Measurements from ENCODE around the gene DNAJB2.

DNAJB2 gene

DNA sequence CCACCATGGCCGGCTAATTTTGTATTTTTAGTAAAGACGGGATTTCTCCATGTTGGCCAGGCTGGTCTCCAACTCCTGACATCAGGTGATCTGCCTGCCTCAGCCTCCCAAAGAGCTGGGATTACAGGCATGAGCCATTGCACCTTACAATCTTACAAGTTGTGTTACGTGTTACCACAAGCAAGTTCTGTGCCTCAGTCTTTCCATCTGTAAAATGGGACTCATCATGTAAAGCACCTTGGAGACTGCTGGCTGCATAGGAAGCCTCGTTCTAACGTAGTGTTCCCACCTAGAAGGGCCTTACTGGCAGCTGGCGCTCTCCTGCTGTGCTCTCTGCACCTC lies 10.0 kb downstream of the DNAJB2 start:
- H3K36me3 ChIP-seq (replicated peaks; ENCODE audit: insufficient read depth, low read length), result no peaks in the 10 kb centered on the region
- H3K4me3 ChIP-seq (ENCODE audit: low read length), result no peak overlapping the region
- no peak overlapping the region for H3K9ac ChIP-seq (ENCODE audit: low read length)
- H2AFZ ChIP-seq (ENCODE audit: low read length), result no peak overlapping the region
- H3K79me2 ChIP-seq (ENCODE audit: low read length), result no peaks in the 10 kb centered on the region
- no peaks in the 10 kb centered on the region for H3K9me2 ChIP-seq (replicated peaks; ENCODE audit: insufficient read depth, low read length)
- H3K27ac ChIP-seq (ENCODE audit: low read length), result no peak overlapping the region
- no peaks in the 10 kb centered on the region for H3K9me3 ChIP-seq (replicated peaks; ENCODE audit: insufficient read depth, low read length)
- no peaks in the 10 kb centered on the region for H4K20me1 ChIP-seq (ENCODE audit: insufficient read depth, low read length)
- no peak for TF ChIP-seq EZH2 (optimal IDR thresholded peaks at IDR 0.05; ENCODE audit: low read depth, low read length)
- TF ChIP-seq, protein P1, sequence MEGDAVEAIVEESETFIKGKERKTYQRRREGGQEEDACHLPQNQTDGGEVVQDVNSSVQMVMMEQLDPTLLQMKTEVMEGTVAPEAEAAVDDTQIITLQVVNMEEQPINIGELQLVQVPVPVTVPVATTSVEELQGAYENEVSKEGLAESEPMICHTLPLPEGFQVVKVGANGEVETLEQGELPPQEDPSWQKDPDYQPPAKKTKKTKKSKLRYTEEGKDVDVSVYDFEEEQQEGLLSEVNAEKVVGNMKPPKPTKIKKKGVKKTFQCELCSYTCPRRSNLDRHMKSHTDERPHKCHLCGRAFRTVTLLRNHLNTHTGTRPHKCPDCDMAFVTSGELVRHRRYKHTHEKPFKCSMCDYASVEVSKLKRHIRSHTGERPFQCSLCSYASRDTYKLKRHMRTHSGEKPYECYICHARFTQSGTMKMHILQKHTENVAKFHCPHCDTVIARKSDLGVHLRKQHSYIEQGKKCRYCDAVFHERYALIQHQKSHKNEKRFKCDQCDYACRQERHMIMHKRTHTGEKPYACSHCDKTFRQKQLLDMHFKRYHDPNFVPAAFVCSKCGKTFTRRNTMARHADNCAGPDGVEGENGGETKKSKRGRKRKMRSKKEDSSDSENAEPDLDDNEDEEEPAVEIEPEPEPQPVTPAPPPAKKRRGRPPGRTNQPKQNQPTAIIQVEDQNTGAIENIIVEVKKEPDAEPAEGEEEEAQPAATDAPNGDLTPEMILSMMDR (IDR thresholded peaks at IDR 0.05; ENCODE audit: low read length), result no peak
- TF ChIP-seq EZH2phosphoT487 (IDR thresholded peaks at IDR 0.05; ENCODE audit: low read length), result no peak
- no peaks in the 10 kb centered on the region for H3K4me1 ChIP-seq (ENCODE audit: low read length)
- no peak overlapping the region for H3K4me2 ChIP-seq (ENCODE audit: low read depth, low read length)
- no peaks in the 10 kb centered on the region for H3F3A ChIP-seq (ENCODE audit: insufficient read depth, low read length)
- no peak for DNase-seq
- H3K27me3 ChIP-seq (replicated peaks; ENCODE audit: insufficient read depth, low read length), result peaks cover 24% of the 10 kb centered on the region

DNA sequence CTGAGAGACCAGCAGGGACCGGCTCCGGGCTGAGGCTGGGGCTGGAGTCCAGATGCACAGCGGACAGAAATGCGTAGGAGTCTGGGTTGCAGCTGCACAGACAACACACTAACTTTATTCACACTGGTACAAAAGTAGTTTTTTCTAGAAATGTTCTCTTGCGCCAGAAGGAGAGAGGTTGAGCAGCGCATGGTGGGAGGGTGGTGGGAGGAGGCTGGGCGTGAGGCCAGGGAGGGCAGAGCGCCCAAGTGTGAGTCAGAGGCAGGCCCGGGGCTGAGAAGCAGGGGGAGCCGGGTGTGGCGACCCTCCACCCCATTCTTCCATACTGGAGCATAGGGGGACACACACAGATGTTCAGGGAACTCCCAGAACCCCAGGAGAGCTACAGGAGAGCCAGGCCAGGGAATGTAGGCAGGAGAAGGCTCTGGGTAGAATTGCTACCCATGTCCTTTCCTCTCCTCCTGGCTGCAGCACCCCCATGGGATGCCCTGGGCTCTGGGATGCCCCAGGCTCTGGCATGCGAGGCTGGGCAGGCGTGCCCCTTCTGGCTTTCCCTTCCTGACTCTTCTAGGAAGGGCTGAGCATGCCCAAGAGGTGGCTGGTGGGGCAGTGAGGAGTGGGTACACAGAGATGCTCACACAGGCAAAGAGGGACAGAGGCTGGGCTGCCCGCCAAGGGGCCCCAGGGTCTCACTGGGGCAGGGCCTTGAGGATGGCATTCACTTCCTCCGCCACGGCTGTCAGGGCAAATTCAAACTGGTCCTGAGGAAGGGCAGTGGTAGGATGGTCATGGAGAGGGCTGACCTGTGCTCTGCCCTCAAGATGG lies 10.6 kb downstream of the DNAJB2 start:
- DNase-seq, result no peak
- TF ChIP-seq EZH2 (optimal IDR thresholded peaks at IDR 0.05; ENCODE audit: low read depth, low read length) (no peak), EZH2phosphoT487 (IDR thresholded peaks at IDR 0.05; ENCODE audit: low read length) (no peak)
- TF ChIP-seq, protein P1 (IDR thresholded peaks at IDR 0.05; ENCODE audit: low read length), result no peak
- H3K4me3 ChIP-seq (ENCODE audit: low read length), result no peak overlapping the region
- H3K9ac ChIP-seq (ENCODE audit: low read length), result no peak overlapping the region
- H2AFZ ChIP-seq (ENCODE audit: low read length), result no peak overlapping the region
- no peaks in the 10 kb centered on the region for H3K9me2 ChIP-seq (replicated peaks; ENCODE audit: insufficient read depth, low read length)
- no peaks in the 10 kb centered on the region for H3F3A ChIP-seq (ENCODE audit: insufficient read depth, low read length)
- no peak overlapping the region for H3K4me2 ChIP-seq (ENCODE audit: low read depth, low read length)
- H3K4me1 ChIP-seq (ENCODE audit: low read length), result no peaks in the 10 kb centered on the region
- H4K20me1 ChIP-seq (ENCODE audit: insufficient read depth, low read length), result no peaks in the 10 kb centered on the region
- no peaks in the 10 kb centered on the region for H3K79me2 ChIP-seq (ENCODE audit: low read length)
- no peaks in the 10 kb centered on the region for H3K9me3 ChIP-seq (replicated peaks; ENCODE audit: insufficient read depth, low read length)
- H3K27ac ChIP-seq (ENCODE audit: low read length), result no peak overlapping the region
- peaks cover 24% of the 10 kb centered on the region for H3K27me3 ChIP-seq (replicated peaks; ENCODE audit: insufficient read depth, low read length)
- no peaks in the 10 kb centered on the region for H3K36me3 ChIP-seq (replicated peaks; ENCODE audit: insufficient read depth, low read length)

DNA sequence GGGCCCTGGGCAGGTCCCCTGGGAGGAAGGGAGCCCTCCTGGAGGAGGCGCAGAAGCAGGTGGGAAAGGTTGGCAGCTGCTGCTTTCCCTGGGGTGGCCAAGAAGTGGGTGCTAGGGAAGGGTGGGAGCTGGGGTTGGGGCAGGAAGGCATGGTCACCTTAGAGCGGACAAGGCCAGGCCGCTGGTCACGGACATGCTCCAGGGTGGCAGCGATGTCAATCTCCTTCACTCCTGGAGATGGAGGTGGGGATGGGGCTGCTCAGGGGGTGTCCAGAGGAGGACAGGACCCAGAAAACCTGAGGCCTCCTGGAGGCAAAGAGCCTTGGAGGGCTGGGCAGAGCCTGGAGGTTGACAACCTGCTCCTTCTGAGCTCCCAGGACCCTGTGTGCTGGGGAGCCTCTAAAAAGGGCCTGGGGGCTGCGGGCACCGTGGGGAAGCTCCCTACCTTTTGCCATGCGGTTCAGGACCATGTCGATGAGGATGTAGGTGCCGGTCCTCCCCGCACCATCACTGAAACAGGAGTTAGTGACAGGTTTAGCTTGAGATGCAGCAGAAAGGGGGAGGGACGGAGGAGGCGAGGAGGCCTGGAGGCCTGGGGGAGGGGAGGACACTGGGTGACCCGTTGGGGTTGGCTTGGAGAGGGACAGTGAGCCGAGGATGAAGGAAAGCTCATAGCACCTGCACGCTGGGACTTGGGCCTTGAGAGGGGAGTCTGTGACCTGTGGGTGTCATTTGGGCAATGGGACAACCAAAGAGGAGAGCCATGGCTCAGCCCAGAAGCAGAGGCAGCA lies 11.4 kb downstream of the DNAJB2 start:
- H3K27ac ChIP-seq (ENCODE audit: low read length), result no peak overlapping the region
- H3K79me2 ChIP-seq (ENCODE audit: low read length), result no peaks in the 10 kb centered on the region
- DNase-seq, result no peak

More for the DNA sequence above, 11.4 kb downstream of the DNAJB2 start:
- peaks cover 6% of the 10 kb centered on the region for H3K4me1 ChIP-seq (ENCODE audit: low read length)
- no peaks in the 10 kb centered on the region for H3K36me3 ChIP-seq (replicated peaks; ENCODE audit: insufficient read depth, low read length)
- TF ChIP-seq EZH2phosphoT487 (IDR thresholded peaks at IDR 0.05; ENCODE audit: low read length) (no peak), EZH2 (optimal IDR thresholded peaks at IDR 0.05; ENCODE audit: low read depth, low read length) (no peak)
- TF ChIP-seq, protein P1 (IDR thresholded peaks at IDR 0.05; ENCODE audit: low read length), result no peak
- no peaks in the 10 kb centered on the region for H3K9me2 ChIP-seq (replicated peaks; ENCODE audit: insufficient read depth, low read length)
- no peak overlapping the region for H2AFZ ChIP-seq (ENCODE audit: low read length)
- peaks cover 5% of the 10 kb centered on the region; the same call in 1 of the 2 replicates for H3F3A ChIP-seq (ENCODE audit: insufficient read depth, low read length)
- H3K9me3 ChIP-seq (replicated peaks; ENCODE audit: insufficient read depth, low read length), result no peaks in the 10 kb centered on the region
- no peak overlapping the region for H3K4me3 ChIP-seq (ENCODE audit: low read length)
- H3K27me3 ChIP-seq (replicated peaks; ENCODE audit: insufficient read depth, low read length), result peaks cover 24% of the 10 kb centered on the region
- no peaks in the 10 kb centered on the region for H4K20me1 ChIP-seq (ENCODE audit: insufficient read depth, low read length)
- H3K4me2 ChIP-seq (ENCODE audit: low read depth, low read length), result no peak overlapping the region
- no peak overlapping the region for H3K9ac ChIP-seq (ENCODE audit: low read length)
